MCF 10A (cell line): ENCODE measurements around the gene TCF7L2. TPM values are rescaled to one million over a fixed set of nuclear protein-coding genes. Genes with fewer than 3 reads are reported as not detected.

Source experiments
- BruUV-seq: library from RNA; stranded (reverse); fragments of 400-500 nt; replicated peaks from 2 replicates; lab custom pipeline; 2021; lab: Mats Ljungman, UMichigan
- CTCF ChIA-PET: fragments of 300-600 bp; sonication (Branson Sonifier 250); formaldehyde crosslinking; extraction: SDS; loops from one replicate; lab custom pipeline; 2021; ENCODE audit warnings: antibody characterized with exemption, inconsistent platforms; lab: Yijun Ruan, JAX
- POLR2A ChIA-PET: fragments of 300-600, 350-650 bp; sonication (Branson Sonifier 250); formaldehyde crosslinking; extraction: SDS; loops from one replicate; lab custom pipeline; 2020; ENCODE audit warnings: antibody characterized with exemption, inconsistent platforms; lab: Yijun Ruan, JAX
- DNase-seq: peaks from one replicate; pipeline ENCODE4 v3.0.0-alpha.2; 2018; ENCODE audit not compliant: unreplicated experiment
- H3K27ac Mint-ChIP-seq: one replicate; pipeline ENCODE4 v1.8.0; 2022; ENCODE audit warnings: mild to moderate bottlenecking, low read depth, mixed read lengths; ENCODE audit not compliant: unreplicated experiment
- H3K27me3 Mint-ChIP-seq: one replicate; pipeline ENCODE4 v1.8.0; 2022; ENCODE audit warnings: mixed read lengths; ENCODE audit not compliant: insufficient read depth, unreplicated experiment
- H3K36me3 Mint-ChIP-seq: one replicate; pipeline ENCODE4 v1.8.0; 2022; ENCODE audit warnings: mild to moderate bottlenecking, moderate library complexity, mixed read lengths; ENCODE audit not compliant: insufficient read depth, unreplicated experiment
- H3K4me1 Mint-ChIP-seq: one replicate; pipeline ENCODE4 v1.8.0; 2022; ENCODE audit warnings: mixed read lengths; ENCODE audit not compliant: insufficient read depth, unreplicated experiment
- H3K4me3 Mint-ChIP-seq: one replicate; pipeline ENCODE4 v1.8.0; 2022; ENCODE audit warnings: mild to moderate bottlenecking, moderate library complexity, mixed read lengths; ENCODE audit not compliant: unreplicated experiment
- H3K9me3 Mint-ChIP-seq: one replicate; pipeline ENCODE4 v1.8.0; 2022; ENCODE audit warnings: mixed read lengths; ENCODE audit not compliant: unreplicated experiment
- CTCF ChIP-seq: fragments of 200-600 bp; IDR thresholded peaks from one replicate; pipeline ENCODE4 v1.8.0; 2022; ENCODE audit warnings: antibody characterized with exemption, mild to moderate bottlenecking; ENCODE audit not compliant: unreplicated experiment
- intact Hi-C: fragments of 100-400 bp; cut with micrococcal nuclease; formaldehyde crosslinking; loops from 2 replicates; pipeline ENCODE4 v1.14.1; 2022
- total RNA-seq: library from RNA; stranded (reverse); gene quantifications from 2 replicates; pipeline ENCODE4 v1.2.3, GENCODE V29; 2022

Gene TCF7L2
- total RNA-seq, 1 experiment from 2014 or later: 25.2 TPM

DNA sequence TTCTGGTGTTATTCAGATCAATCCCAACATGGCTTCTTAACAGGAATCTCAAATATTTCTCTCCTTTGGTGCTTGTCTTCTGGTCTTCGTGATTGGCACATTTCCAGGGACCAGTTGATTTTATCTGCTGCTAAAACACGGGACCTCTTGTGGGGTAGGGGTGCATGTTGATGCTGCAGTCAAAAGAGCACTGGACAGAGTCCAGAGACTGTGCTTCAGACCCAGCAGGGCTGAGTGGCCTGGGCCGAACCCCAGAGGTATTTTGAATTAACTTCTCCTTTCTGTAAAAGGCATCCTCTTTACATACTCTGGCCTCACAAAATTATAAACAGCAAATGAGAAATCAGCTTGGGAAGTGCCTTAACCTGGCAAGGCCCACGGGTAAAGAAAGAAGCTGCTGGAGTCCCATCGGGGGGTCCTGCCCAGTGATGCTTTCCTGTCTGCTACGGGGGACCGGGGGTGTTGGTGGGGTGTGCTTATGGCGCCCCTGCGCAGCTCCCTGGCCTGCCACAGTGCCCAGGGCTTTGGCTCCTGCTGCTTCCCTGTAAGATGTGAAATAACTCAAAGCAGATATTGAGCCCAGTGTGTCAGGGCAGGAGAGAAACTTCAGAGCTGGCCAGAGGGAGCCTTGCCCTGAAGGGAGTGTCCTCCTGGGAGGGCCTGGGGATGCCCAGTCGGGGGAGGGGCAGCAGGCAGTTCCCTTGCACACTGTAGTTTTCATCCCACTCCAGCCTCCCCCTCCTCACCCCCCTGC is 230.5 kb downstream of the TCF7L2 start:
- no peaks in the 10 kb centered on the region for H3K36me3 Mint-ChIP-seq
- no peaks in the 10 kb centered on the region for H3K9me3 Mint-ChIP-seq
- intact Hi-C loops: no loop called here
- BruUV-seq: no TSS peak
- TF ChIP-seq CTCF: no peak
- H3K4me1 Mint-ChIP-seq: no peaks in the 10 kb centered on the region
- H3K27ac Mint-ChIP-seq: no peak overlapping the region
- POLR2A ChIA-PET: no interaction called here
- CTCF ChIA-PET: no interaction called here
- H3K4me3 Mint-ChIP-seq: no peak overlapping the region
- no peak for DNase-seq
- no peaks in the 10 kb centered on the region for H3K27me3 Mint-ChIP-seq

DNA sequence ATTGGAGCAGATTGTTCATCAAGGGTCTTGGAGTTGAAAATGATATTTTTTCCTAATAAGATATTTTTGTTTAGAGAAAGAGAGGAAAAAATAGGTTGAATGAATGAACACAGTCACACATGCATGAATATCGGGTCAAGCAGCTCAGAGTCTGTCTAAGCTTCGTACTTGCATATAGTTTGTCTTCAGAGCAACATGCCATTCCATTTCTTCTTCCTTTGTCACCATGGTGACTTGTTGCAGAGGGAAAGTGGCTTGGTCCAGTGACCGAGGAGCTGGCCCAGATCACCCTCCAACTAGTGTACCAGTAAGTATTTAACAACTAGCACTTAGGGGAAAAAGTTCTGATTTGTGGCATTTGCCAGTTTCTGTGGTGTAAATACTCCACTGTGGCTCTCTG is 232.1 kb downstream of the TCF7L2 start:
- CTCF ChIA-PET: no interaction called here
- BruUV-seq: no TSS peak
- no peak overlapping the region for H3K27ac Mint-ChIP-seq
- H3K36me3 Mint-ChIP-seq: no peaks in the 10 kb centered on the region
- H3K4me1 Mint-ChIP-seq: no peaks in the 10 kb centered on the region
- H3K4me3 Mint-ChIP-seq: no peak overlapping the region
- no peaks in the 10 kb centered on the region for H3K27me3 Mint-ChIP-seq
- no peak for TF ChIP-seq CTCF
- no peaks in the 10 kb centered on the region for H3K9me3 Mint-ChIP-seq
- intact Hi-C loops: no loop called here
- POLR2A ChIA-PET: no interaction called here
- no peak for DNase-seq

DNA sequence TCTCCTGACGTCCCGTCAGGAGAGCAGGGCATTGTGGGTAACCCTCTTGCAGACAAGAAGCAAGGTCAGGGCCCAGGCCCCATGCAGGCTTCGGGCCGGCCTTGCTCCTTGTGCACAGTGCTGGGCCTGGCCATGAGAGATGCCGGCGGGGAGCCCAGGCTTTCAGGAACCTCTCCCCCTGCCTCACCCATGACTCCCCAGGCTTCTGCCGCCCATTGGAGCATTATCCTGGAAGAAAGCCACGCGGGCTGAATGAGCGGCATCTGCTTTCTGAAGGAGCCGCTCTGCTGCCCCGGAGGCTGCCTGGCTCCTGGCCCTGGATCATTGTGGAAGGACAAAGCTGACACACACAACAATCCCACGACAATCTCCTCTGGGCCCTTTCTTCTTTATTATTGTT is 233.5 kb downstream of the TCF7L2 start:
- ChIA-PET CTCF (no interaction called here), POLR2A (no interaction called here)
- H3K36me3 Mint-ChIP-seq: no peaks in the 10 kb centered on the region
- no peak for DNase-seq
- no peaks in the 10 kb centered on the region for H3K27me3 Mint-ChIP-seq
- no peak for TF ChIP-seq CTCF
- no peaks in the 10 kb centered on the region for H3K4me1 Mint-ChIP-seq
- no TSS peak for BruUV-seq
- H3K9me3 Mint-ChIP-seq: no peaks in the 10 kb centered on the region
- no peak overlapping the region for H3K4me3 Mint-ChIP-seq
- intact Hi-C loops: no loop called here
- no peak overlapping the region for H3K27ac Mint-ChIP-seq

- TF ChIP-seq CTCF: no peak
- intact Hi-C loops: no loop called here
- BruUV-seq: no TSS peak
- ChIA-PET POLR2A (interaction anchor here (1.1 kb wide), 1 partner anchor 9 kb away, joined by 4 read pairs; no protein-coding TSS in a partner anchor), CTCF (no interaction called here)
- no peaks in the 10 kb centered on the region for H3K9me3 Mint-ChIP-seq
- no peaks in the 10 kb centered on the region for H3K27me3 Mint-ChIP-seq
- H3K4me3 Mint-ChIP-seq: no peak overlapping the region
- peak; percentile 20 for DNase-seq
- H3K36me3 Mint-ChIP-seq: no peaks in the 10 kb centered on the region
- no peak overlapping the region for H3K27ac Mint-ChIP-seq
- no peaks in the 10 kb centered on the region for H3K4me1 Mint-ChIP-seq
These were observed 237.2 kb downstream of the TCF7L2 start for GRCh38 chr10:113187063-113187777.
